ENCODE data around the gene HYOU1.
A peak's percentile ranks its signal among the peaks of the same experiment; 100 is the strongest.
"Not testable (repeated sequence)": the region's sequence is repeated elsewhere in the genome, so short reads cannot be mapped to it uniquely, and the experiment has no call there.

Gene HYOU1

DNA sequence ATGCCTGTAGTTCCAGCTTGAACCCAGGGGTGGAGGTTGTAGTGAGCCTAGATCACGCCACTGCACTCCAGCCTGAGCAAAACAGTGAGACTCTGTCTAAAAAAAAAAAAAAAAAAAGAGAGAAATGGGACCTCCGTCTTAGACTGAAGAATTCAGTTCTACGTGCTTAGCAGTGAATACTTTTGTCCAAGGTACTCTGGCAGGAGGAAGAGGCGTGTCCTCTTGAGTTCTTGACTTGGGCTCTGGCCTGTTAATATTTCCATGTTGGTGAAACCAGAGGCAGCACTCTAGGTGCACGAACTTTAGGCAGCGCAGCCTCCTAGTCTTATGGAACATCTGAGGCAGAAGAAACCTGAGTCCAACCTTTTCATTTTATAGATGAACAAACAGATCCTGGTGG lies 30.1 kb upstream of the HYOU1 start:
- DNase-seq: no peak

DNA sequence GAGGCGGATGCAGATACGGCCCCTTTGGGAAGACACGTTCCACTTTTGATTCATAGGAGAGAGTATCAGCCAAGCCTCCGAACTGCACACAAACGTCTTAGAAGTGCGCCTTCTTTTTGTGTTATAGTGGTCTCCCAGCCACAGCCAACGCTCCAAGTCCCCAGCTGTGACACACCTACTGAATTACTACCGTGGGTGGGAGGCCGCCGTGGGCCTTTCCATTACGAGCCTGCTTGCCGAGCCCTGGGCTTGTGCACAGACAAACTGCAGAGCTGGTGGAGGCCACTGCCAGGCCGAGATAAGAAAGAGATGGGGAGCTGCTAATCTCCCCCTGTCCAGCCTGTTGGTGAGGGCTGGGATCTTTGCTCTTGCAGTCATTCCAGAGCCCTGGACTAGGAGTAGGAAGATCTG lies 28.4 kb upstream of the HYOU1 start:
- no peak for DNase-seq

DNA sequence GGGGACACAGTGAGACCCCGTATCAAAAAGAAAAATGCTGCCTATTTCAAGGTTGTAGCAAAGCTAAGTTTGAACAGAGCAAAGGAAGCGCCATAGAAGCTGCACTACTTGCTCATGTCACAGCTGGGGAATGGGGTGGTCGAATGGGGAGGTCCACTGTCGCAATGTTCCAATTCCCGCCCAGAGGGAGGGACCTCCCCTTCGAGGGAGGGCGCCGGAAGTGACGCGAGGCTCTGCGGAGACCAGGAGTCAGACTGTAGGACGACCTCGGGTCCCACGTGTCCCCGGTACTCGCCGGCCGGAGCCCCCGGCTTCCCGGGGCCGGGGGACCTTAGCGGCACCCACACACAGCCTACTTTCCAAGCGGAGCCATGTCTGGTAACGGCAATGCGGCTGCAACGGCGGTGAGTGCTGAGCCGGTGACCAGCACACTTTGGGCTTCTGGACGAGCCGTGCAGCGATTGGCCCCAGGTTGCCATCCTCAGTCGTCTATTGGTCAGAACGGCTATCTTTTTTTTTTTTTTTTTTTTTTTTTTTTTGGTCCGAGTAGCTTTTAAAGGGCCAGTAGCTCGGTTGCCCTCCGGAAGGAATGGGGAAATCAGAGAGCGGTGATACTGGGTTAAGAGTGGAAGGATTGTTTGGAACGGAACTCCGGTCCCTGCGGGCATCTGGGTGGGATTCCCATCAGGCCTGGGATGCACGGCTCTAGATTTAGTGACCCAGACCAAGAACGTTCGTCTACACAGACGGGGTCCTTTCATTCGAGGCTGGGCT lies 27.8 kb upstream of the HYOU1 start, which contains the start of gene HMBS:
HMBS (plus strand) TSS at position 219 of the 774 bp plus-strand sequence; CDS start at position 372, 153 bp downstream.
- peak; percentile 97 for DNase-seq

DNA sequence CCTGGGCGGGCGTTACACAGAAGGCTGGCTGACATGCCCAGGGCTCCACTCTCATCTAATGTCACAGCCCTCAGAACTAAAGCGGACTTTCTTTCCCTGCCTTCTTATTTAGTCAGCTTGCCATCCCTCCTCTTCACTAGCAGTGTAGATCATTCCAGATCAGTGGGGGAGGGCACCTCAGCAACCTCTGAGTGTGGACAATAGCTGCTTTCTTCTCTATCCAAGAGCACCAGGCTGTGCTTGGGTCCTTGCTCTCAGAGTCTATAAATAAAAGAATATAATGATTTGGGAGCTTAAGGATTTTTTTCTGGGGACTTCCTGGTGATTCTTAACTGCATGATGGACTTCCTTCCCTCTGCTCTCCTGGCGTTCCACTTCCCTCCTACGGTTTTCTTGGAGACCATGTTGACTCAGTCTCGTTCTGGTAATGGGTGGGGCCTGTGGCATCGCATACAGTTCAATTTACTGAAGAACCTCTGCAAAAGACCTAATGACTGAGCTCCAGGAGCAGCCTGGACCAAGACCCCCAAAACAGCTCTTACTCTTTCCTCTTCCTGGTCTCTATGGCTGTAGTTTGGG lies 24.8 kb upstream of the HYOU1 start:
- no peak for DNase-seq

DNA sequence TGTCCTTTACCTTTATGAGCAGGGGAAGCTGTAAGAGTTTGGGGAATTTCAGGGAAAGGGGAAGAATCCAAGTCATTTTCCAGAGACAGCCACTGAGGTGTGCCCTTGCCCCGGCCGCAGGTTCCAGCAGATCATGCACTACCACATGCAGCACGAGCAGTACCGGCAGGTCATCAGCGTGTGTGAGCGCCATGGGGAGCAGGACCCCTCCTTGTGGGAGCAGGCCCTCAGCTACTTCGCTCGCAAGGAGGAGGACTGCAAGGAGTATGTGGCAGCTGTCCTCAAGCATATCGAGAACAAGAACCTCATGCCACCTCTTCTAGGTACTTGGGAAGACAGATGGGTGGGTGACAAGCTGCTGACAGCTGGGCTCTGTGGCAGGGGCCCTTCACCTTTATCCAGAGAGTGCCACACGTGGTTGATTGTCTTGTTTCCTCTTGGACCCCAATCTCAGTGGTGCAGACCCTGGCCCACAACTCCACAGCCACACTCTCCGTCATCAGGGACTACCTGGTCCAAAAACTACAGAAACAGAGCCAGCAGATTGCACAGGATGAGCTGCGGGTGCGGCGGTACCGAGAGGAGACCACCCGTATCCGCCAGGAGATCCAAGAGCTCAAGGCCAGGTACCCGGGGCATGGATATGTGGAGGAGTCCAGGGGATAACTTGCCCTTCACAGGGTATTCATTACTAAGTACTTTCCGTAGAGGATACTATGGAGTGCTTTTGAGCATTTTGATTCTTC lies 21.8 kb upstream of the HYOU1 start:
- no peak for DNase-seq

DNA sequence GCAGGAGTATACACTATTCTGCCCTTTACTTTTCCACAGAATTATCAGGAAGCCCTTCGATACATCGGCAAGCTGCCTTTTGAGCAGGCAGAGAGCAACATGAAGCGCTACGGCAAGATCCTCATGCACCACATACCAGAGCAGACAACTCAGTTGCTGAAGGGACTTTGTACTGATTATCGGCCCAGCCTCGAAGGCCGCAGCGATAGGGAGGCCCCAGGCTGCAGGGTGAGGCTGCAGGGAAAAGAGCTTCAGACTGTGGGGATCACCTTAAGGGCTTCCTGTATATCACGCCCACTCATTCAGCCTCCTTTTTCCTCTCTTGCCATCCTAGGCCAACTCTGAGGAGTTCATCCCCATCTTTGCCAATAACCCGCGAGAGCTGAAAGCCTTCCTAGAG lies 20.8 kb upstream of the HYOU1 start:
- no peak for DNase-seq

DNA sequence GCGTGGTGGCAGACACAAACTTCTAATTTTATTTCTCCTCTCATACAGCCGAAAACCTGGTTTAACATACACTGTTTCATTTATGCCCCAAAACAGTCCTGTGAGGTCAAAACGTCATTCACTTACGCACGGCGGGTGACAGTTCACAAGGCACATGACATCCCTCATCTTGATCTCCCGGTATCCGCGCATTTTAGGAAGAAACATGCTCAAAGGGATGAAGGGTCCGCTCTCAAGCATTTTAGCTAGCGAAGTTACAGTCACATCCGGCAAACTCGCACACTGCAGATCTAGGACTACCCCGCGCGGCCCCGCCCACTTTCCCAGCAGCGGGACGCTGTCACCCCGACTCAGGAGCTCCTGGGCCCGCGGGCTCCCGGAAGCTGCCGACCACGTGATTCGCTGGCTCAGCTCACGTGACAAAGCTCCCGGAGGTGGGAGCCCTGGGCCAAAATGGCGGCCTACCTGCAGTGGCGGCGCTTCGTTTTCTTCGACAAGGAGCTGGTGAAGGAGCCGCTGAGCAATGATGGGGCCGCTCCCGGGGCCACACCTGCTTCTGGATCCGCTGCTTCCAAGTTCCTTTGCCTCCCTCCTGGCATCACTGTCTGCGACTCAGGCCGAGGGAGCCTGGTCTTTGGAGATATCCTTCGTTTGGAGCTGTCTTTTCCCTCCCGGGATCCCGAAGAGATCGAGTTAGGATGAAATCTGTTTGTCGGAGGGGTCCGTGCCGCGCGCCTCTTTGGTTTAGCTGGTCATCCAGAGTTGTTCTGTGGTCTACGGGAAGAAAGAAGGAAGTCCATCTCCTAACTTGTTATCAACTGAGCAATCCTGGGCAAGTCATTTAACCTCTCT lies 10.6 kb upstream of the HYOU1 start, which contains the start of gene VPS11:
VPS11 (plus strand) TSS at position 448 of the 852 bp plus-strand sequence; CDS start at position 454, 6 bp downstream.
- peak; percentile 97 for DNase-seq

DNA sequence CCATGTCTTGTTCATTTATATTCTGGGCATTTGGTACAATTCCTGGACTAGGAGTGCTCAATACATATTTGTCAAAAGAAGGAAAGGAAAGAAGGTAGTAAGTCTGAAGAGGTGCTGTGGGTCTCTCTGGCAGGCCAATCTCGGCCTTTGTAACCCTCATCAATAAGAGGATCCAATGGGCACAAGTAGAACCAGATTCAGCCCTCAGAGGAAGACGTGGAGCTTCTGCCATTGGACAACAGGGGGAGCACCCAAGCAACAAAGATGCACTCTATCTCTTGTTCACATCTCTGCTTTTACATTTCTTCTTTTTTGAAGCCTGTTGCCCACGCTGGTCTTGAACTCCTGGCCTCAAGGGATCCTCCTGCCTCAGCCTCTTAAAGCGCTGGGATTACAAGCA lies 8.4 kb upstream of the HYOU1 start:
- peak; percentile 28 for DNase-seq

DNA sequence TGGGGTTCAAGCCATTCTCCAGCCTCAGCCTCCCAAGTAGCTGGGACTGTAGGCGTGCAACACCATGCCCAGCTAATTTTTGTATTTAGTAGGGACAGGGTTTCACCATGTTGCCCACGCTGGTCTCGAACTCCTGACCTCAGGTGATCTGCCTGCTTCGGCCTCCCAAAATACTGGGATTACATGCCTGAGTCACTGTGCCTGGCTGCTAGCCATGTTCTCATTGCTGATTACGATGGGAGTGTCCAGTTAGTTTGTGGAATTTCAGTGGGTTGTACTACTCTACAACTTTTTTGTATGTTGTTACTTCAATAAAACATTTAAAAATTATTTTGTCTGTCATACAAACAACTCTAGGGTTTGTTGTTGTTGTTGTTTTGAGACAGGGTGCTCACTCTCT lies 5.8 kb upstream of the HYOU1 start:
- DNase-seq: no peak

DNA sequence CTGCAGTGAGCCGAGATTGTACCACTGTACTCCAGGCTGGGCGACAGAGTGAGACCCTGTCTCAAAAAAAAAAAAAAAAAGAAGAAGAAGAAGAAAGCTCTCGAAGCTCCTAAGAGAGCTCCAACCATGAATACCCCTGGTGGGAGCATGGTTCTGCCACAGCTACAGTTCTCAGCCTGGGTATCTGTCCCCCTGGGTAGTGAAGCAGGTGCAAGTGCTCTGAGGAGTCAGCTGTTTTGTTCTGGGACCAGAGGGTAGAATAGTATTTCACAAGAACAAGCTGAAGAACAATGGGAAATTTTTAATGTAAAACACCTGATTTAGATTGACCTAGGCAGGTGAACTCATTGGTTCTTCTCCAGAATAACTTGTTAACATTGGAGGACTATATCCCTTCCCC lies 4.3 kb upstream of the HYOU1 start:
- no peak for DNase-seq

DNA sequence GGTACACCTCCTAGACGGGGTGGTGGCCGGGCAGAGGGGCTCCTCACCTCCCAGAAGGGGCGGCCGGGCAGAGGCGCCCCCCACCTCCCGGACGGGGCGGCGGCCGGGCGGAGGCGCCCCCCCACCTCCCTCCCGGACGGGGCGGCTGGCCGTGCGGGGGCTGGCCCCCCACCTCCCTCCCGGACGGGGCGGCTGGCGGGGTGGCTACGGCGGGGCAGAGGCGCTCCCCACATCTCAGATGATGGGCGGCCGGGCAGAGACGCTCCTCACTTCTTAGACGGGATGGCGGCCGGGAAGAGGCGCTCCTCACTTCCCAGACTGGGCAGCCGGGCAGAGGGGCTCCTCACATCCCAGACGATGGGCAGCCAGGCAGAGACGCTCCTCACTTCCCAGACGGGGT lies 2.1 kb upstream of the HYOU1 start:
- not testable (repeated sequence) for DNase-seq

DNA sequence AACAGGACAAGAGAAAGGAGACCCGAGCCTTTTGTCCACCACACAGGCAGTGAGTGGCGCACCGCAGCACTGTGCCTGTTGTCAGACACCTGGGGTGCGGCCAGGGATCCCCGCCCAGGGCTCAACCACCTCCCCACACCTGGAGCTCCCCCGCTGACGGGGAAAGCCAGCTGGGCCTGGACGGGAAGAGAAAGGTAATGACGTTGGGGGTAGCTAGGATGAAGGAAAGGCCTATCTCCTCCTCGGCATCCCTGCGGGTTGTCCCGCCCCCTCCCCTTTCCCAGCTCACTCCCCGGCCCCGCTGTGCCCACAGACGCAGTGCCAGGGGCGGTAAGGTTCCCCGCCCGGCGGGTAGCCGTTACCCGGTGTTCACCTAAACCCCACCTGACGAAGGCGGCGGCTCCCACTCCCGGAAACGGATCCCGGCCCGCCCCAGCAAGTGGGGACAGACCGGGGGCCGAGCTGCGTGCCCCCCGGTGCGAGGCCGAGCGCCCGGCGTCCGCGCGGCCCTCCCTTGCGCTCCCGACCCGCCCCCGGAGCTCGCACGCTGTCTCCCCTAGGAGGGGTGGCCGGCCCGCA lies 495 bp downstream of the HYOU1 start:
- DNase-seq: peak; percentile 41

DNA sequence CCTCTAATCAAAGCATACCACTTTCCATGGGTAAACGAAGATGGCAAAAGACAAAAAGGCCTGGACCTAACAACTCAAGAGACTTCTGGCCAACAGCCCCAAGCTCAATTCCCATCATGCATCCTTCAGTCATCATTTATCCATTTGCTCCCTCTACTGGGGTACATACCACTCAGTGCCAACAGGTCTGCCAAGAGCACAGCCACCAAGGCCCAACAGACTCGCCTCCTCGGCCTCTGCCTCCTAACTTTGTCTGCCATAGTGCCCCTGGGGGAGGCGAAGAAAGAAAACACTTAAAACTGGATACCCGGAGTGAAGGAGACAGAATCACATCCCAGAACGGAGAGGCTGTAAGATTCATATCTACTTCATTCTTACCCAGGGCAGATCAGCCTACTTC lies 1.1 kb downstream of the HYOU1 start:
- DNase-seq: peak; percentile 11

DNA sequence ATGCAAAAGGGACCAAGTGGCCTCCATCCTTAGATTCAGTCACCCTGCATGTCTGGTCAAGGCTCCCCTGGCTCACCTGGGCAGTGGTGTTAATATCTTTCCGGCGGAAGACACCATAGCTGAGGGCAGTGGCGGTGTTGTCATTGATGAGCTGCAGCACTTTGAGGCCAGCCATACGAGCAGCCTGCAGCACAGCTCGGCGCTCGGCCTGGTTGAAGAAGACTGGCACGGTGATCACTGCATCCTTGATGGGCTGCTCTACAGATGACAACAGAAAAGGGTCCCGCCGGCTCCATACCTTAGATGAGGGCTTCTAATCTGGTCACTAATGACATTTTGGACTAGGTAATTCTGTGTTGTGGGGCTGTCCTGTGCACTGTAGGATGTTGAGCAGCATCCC lies 2.6 kb downstream of the HYOU1 start:
- DNase-seq: no peak

DNA sequence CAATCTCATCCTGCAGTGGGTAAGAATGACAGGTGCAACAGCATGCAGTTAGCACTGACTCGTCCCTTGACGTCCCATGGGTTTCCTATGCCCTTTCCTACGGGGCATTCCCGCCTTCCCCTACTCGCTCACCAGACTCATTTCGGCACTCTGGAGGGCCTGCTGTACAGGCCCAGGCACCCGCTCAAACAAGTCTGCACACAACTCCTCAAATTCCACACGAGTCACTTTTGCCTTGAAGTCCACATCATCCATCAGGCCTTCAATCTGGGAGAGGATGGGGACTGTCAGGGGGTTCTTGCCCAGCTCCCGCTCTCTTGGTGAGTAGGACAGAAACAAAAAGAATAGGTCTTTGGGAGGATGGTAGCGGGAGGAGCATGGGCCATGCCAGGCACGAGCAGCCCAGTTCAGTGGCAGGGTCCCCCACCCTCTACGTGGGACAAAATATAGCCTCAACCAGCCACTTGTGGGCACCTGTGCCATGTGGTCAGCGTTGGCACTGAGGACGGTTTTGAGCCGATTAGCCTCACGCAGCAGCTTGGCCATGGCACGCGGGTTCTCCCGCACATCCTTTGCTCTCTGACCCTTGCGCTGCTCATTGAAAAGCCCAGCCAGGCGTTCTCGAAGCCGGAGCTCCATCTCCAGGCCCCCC lies 4.7 kb downstream of the HYOU1 start:
- no peak for DNase-seq

DNA sequence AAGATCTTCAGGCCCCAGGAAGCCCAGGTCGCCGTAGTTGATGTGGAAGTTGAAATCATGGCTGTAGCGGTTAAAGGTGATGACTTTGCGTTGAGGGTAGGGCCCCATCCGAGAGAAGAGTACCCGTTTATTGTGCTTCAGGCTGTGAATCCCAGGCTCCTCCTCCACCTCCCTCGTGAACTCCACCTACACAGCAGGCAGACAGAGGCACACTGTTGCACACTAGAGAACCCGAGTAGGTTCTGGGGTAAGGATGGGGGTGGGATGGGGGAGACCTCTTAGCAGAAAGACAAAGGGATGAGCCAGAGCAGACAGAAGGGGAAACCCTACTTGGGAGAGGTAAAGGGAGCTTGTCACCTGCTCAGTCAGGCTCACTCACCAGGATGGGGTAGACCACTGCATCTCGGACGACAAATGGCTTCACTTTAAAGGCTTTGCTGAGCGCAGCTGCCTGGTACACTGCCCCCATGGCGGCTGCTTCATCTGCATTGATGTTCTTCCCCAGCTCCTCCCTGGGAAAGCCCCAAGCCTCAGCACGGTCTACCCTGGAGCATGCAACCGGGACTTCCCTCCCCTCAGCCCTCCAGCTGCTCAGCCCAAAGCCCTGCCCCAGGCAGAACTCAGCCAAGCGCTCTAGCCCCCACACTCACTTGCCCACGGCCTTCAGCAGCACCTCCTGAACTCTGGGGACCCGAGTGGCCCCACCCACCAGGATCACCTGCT lies 5.4 kb downstream of the HYOU1 start:
- DNase-seq: no peak

DNA sequence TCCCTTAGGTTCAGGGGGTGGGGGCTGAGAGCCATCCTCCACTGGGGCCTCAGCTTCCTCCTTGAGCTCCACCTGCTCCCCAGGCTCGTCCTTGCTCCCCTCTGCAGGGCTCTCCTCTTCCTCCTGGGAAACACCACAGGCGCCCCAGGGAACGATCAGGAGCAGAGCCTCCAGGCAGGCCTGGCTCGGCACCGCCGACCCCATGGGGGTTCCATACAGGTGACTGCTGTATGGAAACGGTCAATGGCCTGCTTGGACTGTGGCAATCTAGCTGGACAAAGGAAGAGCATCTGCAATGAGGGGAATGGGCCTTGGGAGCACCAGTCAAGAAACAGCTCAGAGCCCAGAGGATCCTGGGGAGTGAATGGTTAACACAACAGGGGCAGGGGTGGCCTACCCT lies 7.9 kb downstream of the HYOU1 start:
- DNase-seq: no peak

DNA sequence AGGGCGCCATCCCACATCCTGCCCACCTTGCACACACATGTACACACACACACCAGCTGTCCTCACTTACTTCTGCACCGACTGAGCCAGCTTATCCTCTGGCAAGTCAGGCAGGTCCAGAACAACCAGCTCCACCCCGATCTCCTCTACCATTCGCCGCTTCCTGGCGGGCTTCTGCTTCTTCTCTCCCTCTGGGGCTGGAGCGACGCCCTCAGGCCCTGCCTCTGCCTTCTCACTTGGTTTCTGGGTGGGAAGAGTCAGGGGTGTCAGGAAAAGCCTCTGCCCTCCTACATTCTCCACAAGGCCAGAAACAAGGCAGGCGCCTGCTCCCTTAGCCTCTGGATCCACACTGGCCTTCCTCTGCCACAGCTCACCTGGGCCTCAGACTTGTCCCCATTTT lies 8.4 kb downstream of the HYOU1 start:
- DNase-seq: no peak

DNA sequence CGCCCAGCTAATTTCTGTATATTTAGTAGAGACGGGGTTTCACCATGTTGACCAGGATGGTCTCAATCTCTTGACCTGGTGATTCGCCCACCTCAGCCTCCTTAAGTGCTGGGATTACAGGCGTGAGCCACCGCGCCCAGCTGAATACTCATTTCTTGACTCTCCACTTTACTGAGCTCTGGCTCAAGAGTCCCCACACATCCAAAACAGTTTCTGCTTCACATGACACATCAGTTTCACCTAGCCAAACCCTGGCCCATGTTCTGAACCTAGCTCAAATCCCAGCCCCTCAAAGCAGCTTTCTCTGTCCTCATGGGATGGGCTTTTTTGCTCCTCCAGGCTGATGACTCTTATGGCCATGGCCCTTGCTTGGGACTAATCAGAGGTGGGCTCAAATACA lies 9.8 kb downstream of the HYOU1 start:
- DNase-seq: no peak

DNA sequence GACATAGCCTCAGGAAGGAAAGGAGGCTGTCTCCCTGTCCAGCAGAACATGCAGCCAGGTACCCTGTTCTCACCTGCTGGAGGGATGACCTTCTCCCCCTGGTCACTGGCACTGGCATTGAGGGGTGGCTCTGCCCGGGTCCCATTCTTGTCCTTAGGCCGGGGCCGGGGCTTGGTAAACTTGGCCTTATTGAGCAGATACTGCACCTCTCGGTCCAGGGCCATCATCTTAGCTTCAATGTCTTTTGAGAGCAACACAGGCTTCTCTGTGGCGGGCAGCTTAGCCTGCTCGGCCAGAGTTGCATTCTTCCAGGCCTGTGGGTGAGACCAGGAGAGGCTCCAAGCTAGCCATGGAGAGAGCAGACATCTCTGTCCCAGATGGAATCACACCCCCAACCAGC lies 10.5 kb downstream of the HYOU1 start:
- no peak for DNase-seq

DNA sequence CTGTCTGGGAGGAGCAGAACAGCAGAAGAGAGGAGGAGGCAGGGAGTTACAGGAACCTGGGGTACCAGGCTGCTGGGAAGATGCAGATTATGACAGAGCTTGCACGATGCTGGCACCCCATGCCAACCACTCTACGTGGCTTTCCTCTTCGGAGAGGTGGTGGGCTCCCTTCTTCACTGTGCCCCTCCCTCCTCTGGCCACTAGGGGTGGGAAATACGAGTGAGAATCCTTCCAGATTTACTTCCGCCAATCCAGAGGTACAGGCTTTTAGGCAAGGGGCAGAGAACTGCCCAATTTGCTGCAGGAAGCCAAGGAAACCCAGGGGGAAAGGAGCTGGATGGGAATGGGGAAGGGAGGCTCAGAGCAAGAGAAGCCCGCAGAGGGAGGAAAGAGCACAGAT lies 12.3 kb downstream of the HYOU1 start:
- DNase-seq: no peak
